Body of pancreas (tissue), 4 donors: ENCODE results near the gene SERPINH1.

Source experiments
- CTCF ChIP-seq, 7 experiments: fragments of 450-650 bp in 4 of 7; fragments of 200-600 bp in 3 of 7; sonication (generic) in 3 of 7; IDR thresholded peaks; one replicate each; pipeline ENCODE4 v1.5.1; 2016 to 2019; ENCODE audit warnings: antibody characterized with exemption in 7 of 7
- POLR2A ChIP-seq, 3 donors: fragments of 450-650 bp; IDR thresholded peaks; one replicate each; pipeline ENCODE4 v1.6.1; 2016; ENCODE audit warnings: antibody characterized with exemption in 3 of 3, mild to moderate bottlenecking in 2 of 3

GRCh38 chr11:75547177-75547576, 14.9 kb upstream of the SERPINH1 start:
- TF ChIP-seq POLR2A (IDR thresholded peaks at IDR 0.05), result no peak
- TF ChIP-seq CTCF (IDR thresholded peaks at IDR 0.05), result no peak
